Hematopoietic multipotent progenitor cell treated with erythropoietin and hydrocortisone succinate and interleukin-3 and kit ligand, for 17 days (in vitro differentiated cells): ENCODE measurements around the gene DPYSL4.

Experiments
- DNase-seq: peaks from one replicate; pipeline ENCODE4 v3.0.0-alpha.2; 2015; ENCODE audit warnings: low spot score

The DPYSL4 gene

GRCh38 chr10:132178672-132179545 is 7.8 kb upstream of the DPYSL4 start:
- no peak for DNase-seq

DNA sequence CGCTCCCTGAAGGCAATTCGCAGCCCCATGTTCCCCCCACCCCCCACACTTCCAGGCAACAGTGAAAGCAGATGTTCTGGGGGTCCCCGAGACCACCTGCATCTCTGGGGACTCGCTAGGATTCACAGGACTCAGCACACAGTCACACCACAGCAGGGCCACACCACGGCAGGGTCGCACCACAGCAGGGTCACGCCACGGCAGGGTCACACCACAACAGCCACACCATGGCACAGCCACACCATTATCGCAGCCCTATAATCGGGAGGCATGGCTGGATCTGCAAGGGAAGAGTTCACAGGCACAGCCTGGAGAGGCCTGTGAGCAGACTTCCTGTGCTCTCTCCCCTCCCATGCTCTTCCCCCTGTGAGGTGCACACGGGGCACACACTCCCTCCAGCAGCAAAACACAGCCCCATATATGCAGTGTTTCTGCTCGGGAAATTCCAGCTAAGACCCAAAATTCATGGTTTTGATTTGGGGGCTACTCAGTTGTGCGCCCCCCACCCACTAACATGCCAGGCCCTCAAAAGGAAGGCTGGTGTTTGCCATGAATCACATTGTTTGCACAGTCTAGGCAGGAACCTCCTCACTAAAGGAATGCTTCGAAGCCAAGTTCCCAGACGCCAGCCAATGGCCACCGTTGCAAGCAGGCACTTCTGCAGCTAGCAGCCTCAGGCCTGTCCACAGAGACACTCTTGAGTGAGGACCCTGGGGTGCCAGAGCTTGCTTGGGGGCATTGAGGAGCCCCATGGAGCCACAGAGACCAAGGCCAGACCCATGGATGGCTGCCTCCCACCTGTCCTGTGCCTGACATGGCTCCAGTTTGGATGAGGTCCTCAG is 7.0 kb upstream of the DPYSL4 start:
- no peak for DNase-seq

DNA sequence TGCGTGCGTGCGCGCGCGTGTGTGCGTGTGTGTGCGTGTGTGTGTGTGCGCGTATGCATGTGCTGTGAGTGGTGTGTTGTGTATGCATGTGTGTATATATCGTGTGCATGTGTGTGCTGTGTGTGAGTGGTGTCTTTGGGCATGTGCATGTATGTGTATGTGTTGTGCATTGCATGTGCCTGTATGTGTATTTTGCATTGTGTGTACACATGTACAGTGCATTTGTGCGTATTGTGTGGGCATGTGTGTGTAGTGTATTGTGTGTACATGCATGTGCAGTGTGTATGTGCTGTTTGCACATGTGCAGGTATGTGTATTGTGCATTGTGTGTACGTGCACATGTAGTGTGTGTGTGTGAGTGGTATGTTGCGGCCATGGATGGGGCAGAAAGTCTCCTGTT is 6.0 kb upstream of the DPYSL4 start:
- no peak for DNase-seq

- no peak for DNase-seq
Measured at GRCh38 chr10:132181691-132182425, 4.9 kb upstream of the DPYSL4 start.

GRCh38 chr10:132182591-132182990 is 4.2 kb upstream of the DPYSL4 start:
- DNase-seq: no peak

- DNase-seq: no peak
Measured at GRCh38 chr10:132183046-132183445, 3.7 kb upstream of the DPYSL4 start.

DNA sequence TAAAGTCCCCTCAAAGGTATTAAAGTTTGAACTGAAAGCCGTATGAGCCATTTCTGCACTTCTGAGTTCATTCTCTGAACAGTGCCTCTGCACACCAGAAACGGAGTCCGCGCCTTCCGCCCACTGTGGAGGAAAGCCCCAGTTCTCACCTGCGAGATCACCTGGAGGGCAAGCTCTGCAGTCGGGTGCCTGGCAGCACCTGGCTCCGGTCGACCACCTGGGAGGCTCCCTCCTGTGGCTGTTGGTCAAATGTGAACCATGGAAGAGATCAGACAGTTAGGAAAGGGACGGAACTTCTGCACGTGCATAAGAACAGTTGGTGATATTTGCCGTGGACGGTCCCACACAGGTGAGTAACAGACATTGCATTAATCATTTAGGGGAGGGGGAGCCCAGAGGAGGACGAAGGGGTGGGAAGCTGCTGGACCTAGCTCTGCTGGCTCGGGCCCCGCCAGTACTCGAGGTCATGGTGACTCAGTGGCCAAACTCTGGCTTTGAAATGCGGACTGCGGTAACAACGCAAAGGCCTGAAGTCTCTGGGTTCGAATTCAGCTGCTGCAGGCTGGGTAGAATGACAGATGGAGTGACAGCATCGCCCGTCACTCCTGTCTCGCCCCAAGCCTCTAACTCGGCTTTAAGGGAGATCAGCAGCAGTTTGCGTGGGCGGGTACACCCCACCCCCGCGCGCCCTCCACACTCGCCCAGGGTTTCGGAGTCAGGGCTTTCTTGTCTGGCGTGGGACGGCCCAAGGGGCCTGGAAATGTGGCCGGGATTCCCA is 1.7 kb upstream of the DPYSL4 start:
- no peak for DNase-seq

DNA sequence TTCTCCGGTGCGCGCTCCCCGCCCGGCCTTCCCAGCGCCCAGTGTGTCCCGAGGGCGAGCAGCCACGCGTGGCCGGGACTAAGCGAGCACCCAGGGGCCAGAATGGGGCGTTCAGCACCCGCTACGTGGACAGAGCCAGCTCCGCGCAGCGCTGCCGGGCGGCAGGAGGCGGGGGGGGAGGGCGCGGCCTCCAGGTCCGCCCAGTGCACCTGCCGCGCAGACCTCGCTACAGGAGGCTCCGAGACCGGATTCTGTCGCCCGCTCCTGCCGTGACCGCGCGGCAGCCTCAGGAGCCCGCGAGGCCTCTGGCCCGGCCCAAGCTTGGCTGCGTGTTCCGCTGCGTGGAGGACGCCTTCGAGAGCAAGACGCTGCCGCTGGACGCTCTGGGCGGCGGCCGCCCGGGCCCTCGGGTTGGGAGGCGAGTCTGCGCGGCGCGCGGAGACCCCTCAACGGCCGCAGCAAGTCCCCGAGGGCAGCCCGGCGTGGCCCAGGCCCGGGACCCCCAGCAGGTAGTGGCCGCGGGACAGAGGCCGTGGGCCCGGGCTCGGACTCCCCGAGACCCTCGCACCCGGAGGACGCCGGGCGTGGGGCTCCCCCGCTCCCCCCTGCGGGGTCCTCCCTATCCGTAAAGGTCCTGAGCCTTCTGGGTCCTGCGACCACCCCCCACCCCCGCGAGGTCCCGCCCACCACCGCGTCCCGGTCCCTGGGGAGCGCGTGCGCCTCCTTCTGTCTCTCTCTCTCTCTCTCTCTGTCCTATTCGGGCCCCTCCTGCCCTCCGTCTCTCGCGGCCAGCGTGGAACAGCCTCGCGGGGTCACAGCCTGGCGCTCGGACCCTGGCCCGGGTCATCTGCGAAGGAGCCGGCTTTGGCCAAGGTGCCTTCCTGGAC is 904 bp upstream of the DPYSL4 start:
- no peak for DNase-seq

DNA sequence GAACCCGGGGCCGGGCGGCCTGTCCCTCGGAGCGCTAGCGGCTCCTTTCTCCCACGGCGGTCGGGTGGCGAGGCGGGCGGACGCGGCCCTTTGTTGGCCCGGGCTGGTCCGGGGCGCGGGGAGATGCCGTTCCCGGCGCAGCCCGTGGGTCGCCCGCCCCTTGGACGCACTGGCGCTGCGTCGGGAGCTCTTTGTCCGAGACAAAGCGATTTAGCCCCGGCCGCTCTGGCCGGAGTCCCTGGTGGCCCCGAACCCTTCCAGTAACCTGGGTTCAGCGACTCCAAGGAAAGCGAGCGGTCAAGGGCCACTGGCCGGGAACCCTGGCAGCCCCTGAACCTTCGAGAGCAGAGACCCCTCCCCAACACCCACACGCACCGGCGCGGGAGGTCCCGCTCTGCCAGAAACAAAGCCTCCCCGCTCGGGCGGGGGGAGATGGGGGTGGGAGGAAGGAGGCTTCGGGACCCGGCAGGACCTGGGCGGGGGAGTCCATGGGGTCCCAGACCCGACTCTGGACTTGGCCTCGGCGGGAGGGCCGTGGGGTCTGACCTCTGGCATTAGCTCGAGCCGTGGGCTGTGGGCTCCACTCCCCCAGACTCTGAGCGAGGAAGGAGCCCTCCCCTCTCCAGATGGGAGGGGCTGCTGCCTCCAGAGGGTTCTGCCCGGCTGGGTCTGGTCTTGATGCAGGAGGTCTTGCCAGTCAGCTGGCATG is 836 bp downstream of the DPYSL4 start:
- DNase-seq: no peak

DNA sequence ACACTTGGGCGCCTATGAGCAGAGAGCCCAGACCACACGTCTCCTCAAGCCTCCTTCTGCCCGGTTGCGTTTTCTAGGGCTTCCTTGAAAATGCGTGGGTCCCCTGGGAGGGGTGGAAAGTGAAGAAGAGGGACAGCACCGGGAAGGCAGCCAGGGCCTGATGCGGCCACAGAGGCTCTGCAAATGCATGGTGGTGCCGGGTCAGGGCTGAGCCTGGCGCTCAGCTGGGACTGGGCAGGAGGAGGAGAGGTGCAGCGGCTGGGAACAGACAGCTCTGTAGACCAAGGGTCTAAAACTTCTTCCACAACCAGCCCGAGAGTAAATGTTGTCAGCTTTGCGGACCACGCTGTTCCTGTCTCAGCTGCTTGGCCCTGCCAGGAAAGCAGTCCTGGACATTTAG is 1.6 kb downstream of the DPYSL4 start:
- DNase-seq: no peak

GRCh38 chr10:132189016-132189415 is 2.3 kb downstream of the DPYSL4 start:
- no peak for DNase-seq

DNA sequence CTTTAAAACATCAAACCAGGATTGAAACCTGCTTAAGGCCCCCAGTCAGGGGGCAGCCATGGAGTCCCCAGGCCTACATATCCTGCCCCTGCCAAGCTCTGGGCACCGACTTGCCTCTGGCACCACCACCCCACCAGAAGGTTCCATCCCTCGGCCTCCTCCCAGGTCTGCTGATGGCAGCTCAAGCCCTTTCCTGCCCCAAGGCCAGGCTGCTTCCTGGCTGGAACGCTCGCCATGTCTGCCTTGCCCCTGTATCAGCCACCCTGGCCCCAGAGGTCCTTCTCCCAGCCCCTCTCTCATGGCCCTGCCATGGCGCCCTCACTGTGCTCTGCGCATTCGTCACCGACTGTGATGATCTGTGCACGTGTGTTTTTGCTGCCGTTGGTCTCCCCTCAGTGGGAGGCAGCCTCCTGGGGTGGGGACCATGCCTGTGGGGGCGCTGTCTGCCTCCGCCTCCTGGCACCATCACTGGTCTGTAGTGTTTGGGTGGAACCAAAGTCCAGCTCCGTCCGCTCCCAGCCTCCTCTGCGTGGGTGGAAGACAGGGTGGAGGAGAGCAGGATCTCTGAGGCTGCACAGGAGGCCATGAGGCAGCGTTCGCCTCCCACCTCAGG is 3.2 kb downstream of the DPYSL4 start:
- DNase-seq: no peak

- DNase-seq: no peak
Measured at GRCh38 chr10:132192076-132192975, 5.6 kb downstream of the DPYSL4 start.

DNA sequence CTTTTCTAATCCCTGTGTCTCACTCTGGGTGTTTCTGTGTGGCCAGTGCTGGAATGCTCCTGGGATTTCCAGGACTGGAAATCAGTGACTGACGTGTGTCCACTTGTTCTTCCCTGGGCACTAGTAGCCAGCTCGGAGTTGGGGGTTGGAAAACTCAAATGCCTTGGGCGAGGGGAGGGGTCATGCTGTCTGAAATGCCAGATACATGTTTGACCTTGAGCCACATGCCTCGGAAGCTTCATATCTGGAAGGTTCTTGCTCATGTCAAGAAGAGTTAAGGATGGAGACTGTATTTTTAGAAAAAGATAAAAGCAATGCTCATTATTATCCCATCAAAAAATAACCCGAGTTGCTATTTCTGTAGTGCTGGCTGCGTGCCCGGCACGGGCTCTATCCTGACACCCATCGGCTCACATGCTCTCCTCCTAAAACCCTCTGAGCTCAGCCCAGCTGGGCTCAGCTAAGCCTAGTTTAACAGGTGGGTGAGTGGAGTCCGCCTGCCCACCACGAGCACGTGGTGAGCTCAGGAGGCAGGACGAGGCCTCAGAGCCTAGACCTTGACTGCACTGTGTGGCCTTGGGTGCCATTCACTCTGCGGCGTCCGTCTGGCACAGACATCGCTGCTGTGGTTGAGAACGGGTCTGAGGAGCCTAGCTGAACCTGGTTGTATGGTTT is 6.4 kb downstream of the DPYSL4 start:
- no peak for DNase-seq

GRCh38 chr10:132193907-132194552 is 7.3 kb downstream of the DPYSL4 start:
- DNase-seq: no peak

DNA sequence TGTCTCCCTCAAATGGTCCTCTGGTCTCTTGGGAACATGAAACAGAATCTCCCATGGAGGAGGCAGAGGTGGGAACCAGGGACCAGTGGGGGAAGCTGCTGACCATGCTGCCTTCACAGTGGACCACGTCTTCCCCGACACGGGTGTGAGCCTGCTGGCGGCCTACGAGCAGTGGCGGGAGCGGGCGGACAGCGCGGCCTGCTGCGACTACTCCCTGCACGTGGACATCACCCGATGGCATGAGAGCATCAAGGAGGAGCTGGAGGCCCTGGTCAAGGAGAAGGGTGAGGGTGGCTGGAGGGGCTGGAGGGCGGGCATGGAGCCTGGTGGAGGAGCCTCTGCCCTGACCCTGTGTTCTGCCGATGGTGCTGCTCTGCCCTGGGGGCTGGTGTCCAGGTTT is 8.0 kb downstream of the DPYSL4 start:
- no peak for DNase-seq

DNA sequence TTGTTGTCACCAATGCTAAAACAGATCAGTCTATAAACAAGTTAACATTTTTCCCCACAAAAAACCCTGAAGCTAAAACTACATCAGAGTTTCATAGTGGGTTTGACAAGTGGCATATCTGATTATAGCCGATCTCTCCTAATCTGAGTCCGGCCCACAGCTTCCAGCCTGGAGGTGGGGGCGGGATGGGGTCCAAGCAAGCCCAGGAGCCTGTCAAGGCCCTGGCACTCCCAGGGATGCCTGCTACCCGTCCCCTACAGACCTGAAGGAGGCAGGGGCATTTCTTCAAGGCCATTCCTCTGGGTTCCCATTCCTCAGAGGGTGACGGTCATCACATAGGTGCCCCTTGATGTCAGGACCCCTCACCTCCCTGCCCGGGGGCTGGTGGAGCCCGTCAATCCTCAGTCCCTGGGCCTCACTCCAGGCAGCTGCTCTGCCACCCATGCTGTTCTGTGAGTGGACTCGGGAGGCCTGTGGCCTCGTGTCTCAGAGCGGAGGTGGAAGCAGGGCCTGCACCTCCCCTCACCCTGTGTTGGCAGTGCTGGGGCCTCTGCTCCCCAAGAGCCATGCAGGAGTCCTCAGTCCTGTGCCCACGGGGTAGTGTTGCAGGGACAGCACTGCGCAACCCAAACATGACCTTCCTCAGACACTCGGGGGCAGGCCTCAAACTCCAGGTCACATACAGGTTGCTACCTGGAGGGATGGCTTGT is 8.8 kb downstream of the DPYSL4 start:
- DNase-seq: no peak
